Measurements from ENCODE around the gene CST2. TPM values are rescaled to one million over a fixed set of nuclear protein-coding genes. Genes with fewer than 3 reads are reported as not detected.

The CST2 gene
- total RNA-seq, 2 donors from 2014 or later = not detected

- Histone ChIP-seq H3K36me3 (no peaks in the 10 kb centered on the region), H3K9me3 (peaks cover 0 to 4% of the 10 kb centered on the region in 2 donors), H3K4me3 (no peak overlapping the region), H3K27me3 (no peaks in the 10 kb centered on the region), H3K4me1 (no peaks in the 10 kb centered on the region), H3K27ac (no peak overlapping the region)
- no peak for TF ChIP-seq CTCF (IDR thresholded peaks at IDR 0.05)
- no peak for DNase-seq (ENCODE audit: low spot score)
Measured at GRCh38 chr20:23776067-23776771, 50.3 kb downstream of the CST2 start.

DNA sequence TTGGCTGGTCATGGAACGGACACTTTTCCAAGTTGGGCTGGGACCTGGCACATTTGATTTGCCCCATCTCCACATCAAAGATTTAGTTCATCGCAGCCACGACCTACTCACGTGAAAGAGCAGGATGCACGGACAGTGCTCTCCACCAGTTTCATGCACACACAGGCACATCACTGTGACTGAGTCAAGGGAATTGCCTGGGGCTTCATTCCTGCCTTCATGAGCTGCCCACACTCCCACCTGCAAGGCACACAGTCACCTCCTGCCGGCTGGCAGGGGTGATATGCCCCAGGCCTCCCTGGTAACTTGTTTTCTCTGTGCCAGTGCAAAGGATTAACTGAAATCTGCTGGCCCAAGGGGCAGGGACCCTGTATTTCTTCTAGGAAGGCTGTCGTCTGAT is 52.4 kb downstream of the CST2 start:
- Histone ChIP-seq H3K9me3 (no peaks in the 10 kb centered on the region), H3K27ac (no peak overlapping the region), H3K27me3 (no peaks in the 10 kb centered on the region), H3K36me3 (no peaks in the 10 kb centered on the region), H3K4me3 (no peak overlapping the region), H3K4me1 (no peaks in the 10 kb centered on the region)
- no peak for DNase-seq (ENCODE audit: low spot score)
- TF ChIP-seq CTCF (IDR thresholded peaks at IDR 0.05) = no peak

Other genes starting within 250 kb of the CST2 start
- gene CST9, start 220.8 kb downstream of the CST2 start, total RNA-seq = not detected
- 100 to 1,000 TPM; 884 to 914 TPM for gene CST3, start 188.8 kb downstream of the CST2 start, total RNA-seq
- not detected for gene CST4, start 137.7 kb downstream of the CST2 start, total RNA-seq
- not detected for gene CST1, start 75.8 kb downstream of the CST2 start, total RNA-seq
- not detected for gene CST5, start 53.0 kb upstream of the CST2 start, total RNA-seq
- not detected for gene GGTLC1, start 162.1 kb upstream of the CST2 start, total RNA-seq